Testis (tissue), 3 donors: Measurements from ENCODE around the gene TMEM185B. TPM values are rescaled to one million over a fixed set of nuclear protein-coding genes. Genes with fewer than 3 reads are reported as not detected.

Experiments
- DNase-seq: peaks from one replicate; pipeline ENCODE4 v3.0.0-alpha.2; 2019
- H3K27ac ChIP-seq, 2 donors: fragments of 200-600 bp; sonication (generic); one replicate each; pipeline ENCODE4 v1.5.1; 2019
- H3K27me3 ChIP-seq: fragments of 200-600 bp; sonication (generic); one replicate; pipeline ENCODE4 v1.5.1; 2019
- H3K36me3 ChIP-seq: fragments of 200-600 bp; sonication (generic); one replicate; pipeline ENCODE4 v1.5.1; 2017; ENCODE audit warnings: low read depth; ENCODE audit errors: missing control alignments
- H3K4me1 ChIP-seq: fragments of 200-600 bp; sonication (generic); one replicate; pipeline ENCODE4 v1.5.1; 2019
- H3K4me3 ChIP-seq, 2 donors: fragments of 200-600 bp; sonication (generic); one replicate each; pipeline ENCODE4 v1.5.1; 2017 to 2019
- H3K9me3 ChIP-seq: fragments of 200-600 bp; sonication (generic); one replicate; pipeline ENCODE4 v1.5.1; 2017
- POLR2A ChIP-seq: fragments of 450-650 bp; IDR thresholded peaks from one replicate; pipeline ENCODE4 v1.6.1; 2017; ENCODE audit warnings: antibody characterized with exemption, mild to moderate bottlenecking, moderate library complexity
- WGBS, 2 donors: methylation state at CpG; one replicate each; pipeline ENCODE4 v1.1.5; 2018; 5-methylcytosine and 5-hydroxymethylcytosine counted together
- intact Hi-C: fragments of 100-400 bp; cut with DNase I; formaldehyde crosslinking; loops from one replicate; pipeline ENCODE4 v1.15.1; 2023; ENCODE audit warnings: low total_unique reads
- polyA plus RNA-seq: library from polyadenylated mRNA; stranded (reverse); fragments of 350-450 nt; fragmentation: Illumina TruSeq; extraction: RNeasy Lipid Tissue Mini Kit (QIAGEN cat#74804); gene quantifications from one replicate; pipeline ENCODE4 v1.2.3, GENCODE V29; 2014; ENCODE audit warnings: low read depth, low replicate concordance; ENCODE audit not compliant: insufficient read depth
- total RNA-seq, 2 donors: library from RNA; depleted of rRNA; stranded (reverse); fragments of >200 nt; gene quantifications; one replicate each; pipeline ENCODE4 v1.2.3, GENCODE V29; 2016
- TF ChIP-seq, protein P1 (sequence below), 3 experiments: fragments of 450-650 bp in 2 of 3; fragments of 200-600 bp in 1 of 3; sonication (generic) in 1 of 3; IDR thresholded peaks; one replicate each; pipeline ENCODE4 v1.5.1; 2016 to 2019; ENCODE audit warnings: antibody characterized with exemption in 3 of 3, mild to moderate bottlenecking in 2 of 3, moderate library complexity in 1 of 3

Gene TMEM185B
- total and polyA plus RNA-seq, 3 donors from 2014 or later: 41.2 to 72.5 (median 63.4) TPM

DNA sequence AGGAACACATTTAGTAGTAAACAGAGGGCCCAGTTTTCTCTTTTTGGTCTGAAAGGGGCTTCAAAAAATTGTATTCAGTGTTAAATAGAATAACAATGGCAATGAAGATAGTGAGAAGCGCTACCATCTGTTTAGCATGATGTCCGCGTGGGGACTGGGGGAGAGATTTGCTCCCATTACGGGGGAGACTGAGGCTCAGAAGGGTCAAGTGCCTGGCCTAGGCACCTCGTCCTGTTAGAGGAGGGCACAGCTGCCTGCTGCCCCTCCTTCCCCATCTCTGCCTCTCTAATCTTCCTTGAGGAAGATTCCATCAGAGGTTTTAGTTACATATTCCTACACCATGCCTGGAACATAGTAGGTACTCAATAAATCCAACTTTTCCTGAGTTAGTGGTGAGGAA is 10.1 kb upstream of the TMEM185B start:
- H3K4me3 ChIP-seq: no peak overlapping the region
- DNase-seq: no peak
- 87 to 91% methylated on average over 5 of the region's 5 CpGs for WGBS, 2 donors
- no peaks in the 10 kb centered on the region for H3K27me3 ChIP-seq
- H3K27ac ChIP-seq: no peak overlapping the region
- TF ChIP-seq POLR2A: no peak
- TF ChIP-seq, protein P1, sequence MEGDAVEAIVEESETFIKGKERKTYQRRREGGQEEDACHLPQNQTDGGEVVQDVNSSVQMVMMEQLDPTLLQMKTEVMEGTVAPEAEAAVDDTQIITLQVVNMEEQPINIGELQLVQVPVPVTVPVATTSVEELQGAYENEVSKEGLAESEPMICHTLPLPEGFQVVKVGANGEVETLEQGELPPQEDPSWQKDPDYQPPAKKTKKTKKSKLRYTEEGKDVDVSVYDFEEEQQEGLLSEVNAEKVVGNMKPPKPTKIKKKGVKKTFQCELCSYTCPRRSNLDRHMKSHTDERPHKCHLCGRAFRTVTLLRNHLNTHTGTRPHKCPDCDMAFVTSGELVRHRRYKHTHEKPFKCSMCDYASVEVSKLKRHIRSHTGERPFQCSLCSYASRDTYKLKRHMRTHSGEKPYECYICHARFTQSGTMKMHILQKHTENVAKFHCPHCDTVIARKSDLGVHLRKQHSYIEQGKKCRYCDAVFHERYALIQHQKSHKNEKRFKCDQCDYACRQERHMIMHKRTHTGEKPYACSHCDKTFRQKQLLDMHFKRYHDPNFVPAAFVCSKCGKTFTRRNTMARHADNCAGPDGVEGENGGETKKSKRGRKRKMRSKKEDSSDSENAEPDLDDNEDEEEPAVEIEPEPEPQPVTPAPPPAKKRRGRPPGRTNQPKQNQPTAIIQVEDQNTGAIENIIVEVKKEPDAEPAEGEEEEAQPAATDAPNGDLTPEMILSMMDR (IDR thresholded peaks at IDR 0.05): no peak
- intact Hi-C loops: no loop called here
- no peaks in the 10 kb centered on the region for H3K9me3 ChIP-seq
- H3K4me1 ChIP-seq: peaks cover 8% of the 10 kb centered on the region
- no peaks in the 10 kb centered on the region for H3K36me3 ChIP-seq

DNA sequence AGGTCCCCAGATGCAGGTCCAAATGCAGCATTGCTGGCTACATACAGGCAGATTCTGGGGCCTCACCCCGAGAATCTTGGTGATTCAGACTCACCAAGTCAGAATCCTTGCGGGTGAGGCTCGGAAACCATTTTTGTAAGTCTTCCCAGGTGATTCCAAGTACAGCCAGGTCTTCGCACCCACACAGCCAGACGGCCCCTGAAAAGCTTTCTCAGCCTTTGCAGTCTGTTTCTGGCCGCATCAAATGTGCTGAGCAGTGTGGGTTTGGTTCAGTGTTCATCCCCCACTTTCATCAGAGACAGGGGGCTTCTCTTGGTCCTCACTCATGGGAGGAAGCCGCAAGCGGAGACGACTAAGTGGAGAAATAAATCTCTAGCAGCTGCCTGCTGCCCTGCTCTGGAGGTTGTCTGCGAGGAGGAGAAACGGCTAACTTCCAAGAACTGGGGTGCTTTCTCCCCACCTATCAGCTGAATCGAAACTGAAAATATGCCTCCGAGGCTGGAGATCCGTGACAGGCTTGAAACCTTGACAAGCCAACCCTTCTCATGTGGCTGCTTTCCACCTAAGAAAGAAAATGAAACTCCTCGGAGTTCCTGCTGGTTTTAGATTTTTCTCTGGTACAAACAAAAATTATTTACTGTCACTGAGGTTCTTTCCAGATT is 8.9 kb upstream of the TMEM185B start:
- Histone ChIP-seq H3K9me3 (no peaks in the 10 kb centered on the region), H3K27me3 (no peaks in the 10 kb centered on the region), H3K4me1 (peaks cover 16% of the 10 kb centered on the region), H3K27ac (peak overlapping the region; percentile 56 to 71), H3K36me3 (no peaks in the 10 kb centered on the region), H3K4me3 (peak overlapping the region; percentile 36 to 45)
- TF ChIP-seq POLR2A: no peak
- TF ChIP-seq, protein P1 (IDR thresholded peaks at IDR 0.05): no peak
- no peak for DNase-seq
- intact Hi-C loops: no loop called here
- 30 to 56% methylated on average over 15 of the region's 15 CpGs for WGBS, 2 donors

DNA sequence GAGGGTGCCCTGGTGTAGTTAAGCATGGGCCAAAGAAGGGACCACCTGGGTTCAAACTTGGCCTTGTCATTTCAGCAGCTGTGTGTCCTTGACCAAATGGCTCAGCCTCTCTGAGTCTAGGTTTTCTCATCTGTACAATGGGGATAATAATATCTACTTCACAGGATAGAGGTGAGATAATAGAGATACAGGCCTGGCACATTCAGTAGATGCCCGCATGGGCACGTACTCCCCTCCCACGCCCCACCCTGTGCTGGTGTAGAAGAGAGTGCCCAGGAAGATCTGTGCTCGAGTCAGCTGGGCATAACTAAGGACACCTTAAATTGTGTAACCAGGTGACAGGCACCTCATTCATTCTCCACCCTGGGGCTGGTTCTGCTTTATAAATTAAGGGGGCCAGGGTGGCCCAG is 8.4 kb upstream of the TMEM185B start:
- no peak overlapping the region for H3K4me3 ChIP-seq
- intact Hi-C loops: no loop called here
- peak overlapping the region in 1 of 2 donors; percentile 56 for H3K27ac ChIP-seq
- H3K9me3 ChIP-seq: no peaks in the 10 kb centered on the region
- no peaks in the 10 kb centered on the region for H3K36me3 ChIP-seq
- TF ChIP-seq POLR2A: no peak
- TF ChIP-seq, protein P1 (IDR thresholded peaks at IDR 0.05): no peak
- H3K4me1 ChIP-seq: peaks cover 21% of the 10 kb centered on the region
- no peak for DNase-seq
- H3K27me3 ChIP-seq: no peaks in the 10 kb centered on the region
- WGBS, 2 donors: 58 to 91% methylated on average over 4 of the region's 4 CpGs

DNA sequence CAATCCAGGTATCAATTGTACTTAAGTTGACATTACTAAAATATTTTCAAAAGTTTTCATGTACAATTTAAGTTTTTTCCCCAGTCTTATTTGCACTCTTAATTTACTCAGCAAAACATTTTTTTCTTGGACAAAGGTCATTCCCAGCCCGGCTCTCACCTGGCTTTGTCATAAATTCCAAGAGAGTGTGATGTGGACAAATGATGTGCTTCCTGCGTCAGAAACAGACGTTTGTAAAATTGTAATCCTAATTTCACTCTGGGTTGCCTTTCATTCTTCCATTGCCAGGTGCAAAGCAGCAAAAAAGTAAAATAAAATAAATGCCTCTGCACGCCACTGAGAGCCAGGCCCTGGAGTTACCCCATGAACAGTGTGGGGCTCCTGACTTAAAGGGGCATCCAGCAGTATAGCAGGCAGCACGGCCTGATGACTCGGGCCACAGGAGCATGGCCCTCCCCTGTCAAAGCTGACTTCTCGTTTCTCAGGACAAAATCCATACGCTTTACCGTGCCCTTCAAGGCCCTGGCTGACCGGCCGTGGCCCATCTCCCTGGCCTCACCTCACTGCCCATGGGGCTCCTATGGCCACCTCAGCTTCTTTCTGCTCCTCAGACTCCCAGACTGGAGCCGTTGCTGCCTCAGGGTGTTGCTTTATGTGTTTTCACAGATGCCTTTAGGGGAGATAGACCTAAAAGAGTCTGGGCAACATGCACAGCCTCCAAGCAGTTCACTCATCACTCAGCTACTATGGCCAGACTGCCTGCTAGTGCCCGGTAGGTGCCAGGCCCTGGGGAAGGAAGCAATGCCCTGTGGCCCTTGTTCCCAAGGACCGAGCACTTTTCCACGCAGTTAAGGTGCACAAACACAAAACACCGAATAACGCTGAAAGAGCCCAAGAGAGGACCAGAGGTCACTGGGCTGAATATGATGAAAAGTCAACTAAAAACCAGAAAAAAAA is 7.6 kb upstream of the TMEM185B start:
- H3K27me3 ChIP-seq: no peaks in the 10 kb centered on the region
- TF ChIP-seq, protein P1 (IDR thresholded peaks at IDR 0.05): no peak
- TF ChIP-seq POLR2A: no peak
- intact Hi-C loops: no loop called here
- no peak for DNase-seq
- peaks cover 23% of the 10 kb centered on the region for H3K4me1 ChIP-seq
- H3K36me3 ChIP-seq: no peaks in the 10 kb centered on the region
- H3K27ac ChIP-seq: no peak overlapping the region
- no peaks in the 10 kb centered on the region for H3K9me3 ChIP-seq
- WGBS, 2 donors: 80 to 87% methylated on average over 13 to 17 of the region's 17 CpGs
- no peak overlapping the region for H3K4me3 ChIP-seq
